ENCODE measurements around the gene CFL1.

DNA sequence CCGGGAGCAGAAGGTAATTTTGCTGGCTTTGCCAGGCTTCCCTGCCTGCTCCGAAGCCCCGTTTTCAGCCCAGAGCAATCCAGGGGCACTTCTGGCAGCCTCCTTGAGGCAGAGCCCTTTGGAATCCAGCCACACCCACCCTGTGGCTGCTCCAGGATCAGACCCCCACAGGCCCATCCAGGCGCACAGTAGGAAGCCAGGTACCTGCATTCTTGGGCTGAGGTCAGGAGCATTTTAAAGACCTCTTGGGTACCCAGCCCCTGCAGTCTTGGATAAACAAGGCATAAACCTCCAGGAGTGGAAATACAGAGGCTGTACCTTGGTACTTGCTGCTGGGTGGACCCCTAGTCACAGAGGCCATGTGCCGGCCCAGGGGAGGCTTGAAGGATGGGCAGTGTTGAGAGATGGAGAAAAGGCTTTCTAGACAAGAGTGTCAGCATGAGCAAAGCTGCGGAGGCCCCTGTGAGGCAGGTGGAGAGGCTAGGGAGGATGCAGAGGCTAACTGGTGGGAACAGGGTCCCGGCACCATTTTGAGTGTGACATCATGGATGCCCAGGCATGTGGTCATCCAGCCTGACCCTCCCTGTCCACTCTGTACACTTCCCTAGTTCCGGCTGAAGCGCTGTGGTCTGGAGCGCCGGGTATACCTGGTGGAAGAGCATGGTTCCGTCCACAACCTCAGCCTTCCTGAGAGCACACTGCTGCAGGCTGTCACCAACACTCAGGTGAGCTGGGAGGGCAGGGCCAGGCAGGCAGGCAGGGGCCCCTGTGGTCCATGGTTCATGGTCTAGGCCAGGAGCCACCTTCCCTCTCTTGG, 6.1 kb upstream of the CFL1 start:
- TF ChIP-seq RCOR1 (IDR thresholded peaks at IDR 0.05; ENCODE audit: insufficient replicate concordance, low read length) (no peak), MAFK (IDR thresholded peaks at IDR 0.05; ENCODE audit: low read depth, low read length) (no peak), POLR2A (IDR thresholded peaks at IDR 0.05; ENCODE audit: low read depth, low read length) (no peak), RFX5 (IDR thresholded peaks at IDR 0.05; ENCODE audit: low read depth, low read length) (no peak), SMC3 (IDR thresholded peaks at IDR 0.05; ENCODE audit: low read depth, low read length) (no peak), RAD21 (IDR thresholded peaks at IDR 0.05; ENCODE audit: low read length) (no peak), MXI1 (IDR thresholded peaks at IDR 0.05; ENCODE audit: borderline replicate concordance, low read depth, low read length) (no peak), NFE2L2 (IDR thresholded peaks at IDR 0.05; ENCODE audit: low read depth, low read length) (no peak), CHD1 (IDR thresholded peaks at IDR 0.05; ENCODE audit: low read depth, low read length) (no peak), CEBPB (IDR thresholded peaks at IDR 0.05; ENCODE audit: low read depth, low read length) (no peak), FOS (IDR thresholded peaks at IDR 0.05; ENCODE audit: low read depth, low read length) (no peak), MAZ (IDR thresholded peaks at IDR 0.05; ENCODE audit: borderline replicate concordance, low read depth, low read length) (no peak)
- TF ChIP-seq, protein P1, sequence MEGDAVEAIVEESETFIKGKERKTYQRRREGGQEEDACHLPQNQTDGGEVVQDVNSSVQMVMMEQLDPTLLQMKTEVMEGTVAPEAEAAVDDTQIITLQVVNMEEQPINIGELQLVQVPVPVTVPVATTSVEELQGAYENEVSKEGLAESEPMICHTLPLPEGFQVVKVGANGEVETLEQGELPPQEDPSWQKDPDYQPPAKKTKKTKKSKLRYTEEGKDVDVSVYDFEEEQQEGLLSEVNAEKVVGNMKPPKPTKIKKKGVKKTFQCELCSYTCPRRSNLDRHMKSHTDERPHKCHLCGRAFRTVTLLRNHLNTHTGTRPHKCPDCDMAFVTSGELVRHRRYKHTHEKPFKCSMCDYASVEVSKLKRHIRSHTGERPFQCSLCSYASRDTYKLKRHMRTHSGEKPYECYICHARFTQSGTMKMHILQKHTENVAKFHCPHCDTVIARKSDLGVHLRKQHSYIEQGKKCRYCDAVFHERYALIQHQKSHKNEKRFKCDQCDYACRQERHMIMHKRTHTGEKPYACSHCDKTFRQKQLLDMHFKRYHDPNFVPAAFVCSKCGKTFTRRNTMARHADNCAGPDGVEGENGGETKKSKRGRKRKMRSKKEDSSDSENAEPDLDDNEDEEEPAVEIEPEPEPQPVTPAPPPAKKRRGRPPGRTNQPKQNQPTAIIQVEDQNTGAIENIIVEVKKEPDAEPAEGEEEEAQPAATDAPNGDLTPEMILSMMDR (conservative IDR thresholded peaks at IDR 0.05; ENCODE audit: low read depth, low read length) = no peak
- TF ChIP-seq, protein P2, sequence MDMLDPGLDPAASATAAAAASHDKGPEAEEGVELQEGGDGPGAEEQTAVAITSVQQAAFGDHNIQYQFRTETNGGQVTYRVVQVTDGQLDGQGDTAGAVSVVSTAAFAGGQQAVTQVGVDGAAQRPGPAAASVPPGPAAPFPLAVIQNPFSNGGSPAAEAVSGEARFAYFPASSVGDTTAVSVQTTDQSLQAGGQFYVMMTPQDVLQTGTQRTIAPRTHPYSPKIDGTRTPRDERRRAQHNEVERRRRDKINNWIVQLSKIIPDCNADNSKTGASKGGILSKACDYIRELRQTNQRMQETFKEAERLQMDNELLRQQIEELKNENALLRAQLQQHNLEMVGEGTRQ (IDR thresholded peaks at IDR 0.05; ENCODE audit: low read depth, low read length) = no peak
